ENCODE measurements around the gene CCDC57. TPM values are rescaled to one million over a fixed set of nuclear protein-coding genes. Genes with fewer than 3 reads are reported as not detected.

The CCDC57 gene
- total and polyA plus RNA-seq, 10 donors, result 28.8 to 164 (median 51.9) TPM

DNA sequence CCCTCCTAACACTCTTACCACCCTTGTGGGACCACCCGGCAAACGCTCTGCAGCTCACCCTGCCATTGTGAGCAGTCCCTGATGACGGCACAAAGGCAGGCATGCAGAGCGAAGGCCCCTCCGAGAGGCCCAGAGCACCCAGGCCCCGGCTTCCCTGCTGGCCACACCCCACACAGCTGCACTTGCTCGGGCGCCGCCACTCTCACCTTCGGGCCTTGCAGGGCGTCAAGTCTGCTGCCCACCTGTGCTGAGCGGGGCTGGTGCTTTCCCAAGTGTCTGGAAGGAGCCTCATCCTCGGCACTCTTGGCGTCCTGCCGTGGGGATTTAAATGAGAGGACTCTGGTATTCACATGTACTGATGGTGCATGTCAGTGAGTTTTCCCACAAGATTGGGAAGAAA is 84.4 kb downstream of the CCDC57 start:
- 87 to 100% (median 89%) methylated on average over 3 to 15 of the region's 15 CpGs for WGBS, 5 donors
- intact Hi-C loops (cut with DNase I; ENCODE audit: low total_unique reads), result no loop called here
- peaks cover 0 to 11% (median 0%) of the 10 kb centered on the region in 6 donors for H3K4me1 ChIP-seq

GRCh38 chr17:82127704-82128103 is 84.9 kb downstream of the CCDC57 start:
- H3K27ac ChIP-seq, result peak overlapping the region in 4 of 8 donors; percentile 41 to 85 (median 76)
- no peaks in the 10 kb centered on the region for H3K27me3 ChIP-seq (replicated peaks in 1 of 7)
- 84 to 100% (median 90%) methylated on average over 4 to 9 of the region's 9 CpGs for WGBS, 5 donors
- H3K4me3 ChIP-seq, result no peak overlapping the region
- H3K36me3 ChIP-seq, result peaks cover 0 to 24% (median 0%) of the 10 kb centered on the region in 6 donors
- intact Hi-C loops (cut with DNase I; ENCODE audit: low total_unique reads), result no loop called here
- TF ChIP-seq POLR2AphosphoS5 (IDR thresholded peaks at IDR 0.05) (no peak), POLR2A (IDR thresholded peaks at IDR 0.05) (no peak)
- TF ChIP-seq, protein P1, sequence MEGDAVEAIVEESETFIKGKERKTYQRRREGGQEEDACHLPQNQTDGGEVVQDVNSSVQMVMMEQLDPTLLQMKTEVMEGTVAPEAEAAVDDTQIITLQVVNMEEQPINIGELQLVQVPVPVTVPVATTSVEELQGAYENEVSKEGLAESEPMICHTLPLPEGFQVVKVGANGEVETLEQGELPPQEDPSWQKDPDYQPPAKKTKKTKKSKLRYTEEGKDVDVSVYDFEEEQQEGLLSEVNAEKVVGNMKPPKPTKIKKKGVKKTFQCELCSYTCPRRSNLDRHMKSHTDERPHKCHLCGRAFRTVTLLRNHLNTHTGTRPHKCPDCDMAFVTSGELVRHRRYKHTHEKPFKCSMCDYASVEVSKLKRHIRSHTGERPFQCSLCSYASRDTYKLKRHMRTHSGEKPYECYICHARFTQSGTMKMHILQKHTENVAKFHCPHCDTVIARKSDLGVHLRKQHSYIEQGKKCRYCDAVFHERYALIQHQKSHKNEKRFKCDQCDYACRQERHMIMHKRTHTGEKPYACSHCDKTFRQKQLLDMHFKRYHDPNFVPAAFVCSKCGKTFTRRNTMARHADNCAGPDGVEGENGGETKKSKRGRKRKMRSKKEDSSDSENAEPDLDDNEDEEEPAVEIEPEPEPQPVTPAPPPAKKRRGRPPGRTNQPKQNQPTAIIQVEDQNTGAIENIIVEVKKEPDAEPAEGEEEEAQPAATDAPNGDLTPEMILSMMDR (IDR thresholded peaks at IDR 0.05 in 8 of 11, conservative IDR thresholded peaks at IDR 0.05 in 3 of 11), result no peak
- DNase-seq, result no peak
- peaks cover 0 to 11% (median 0%) of the 10 kb centered on the region in 6 donors for H3K4me1 ChIP-seq
- no peaks in the 10 kb centered on the region for H3K9me3 ChIP-seq

More for the DNA sequence above, 84.4 kb downstream of the CCDC57 start:
- DNase-seq, result no peak
- H3K27ac ChIP-seq, result peak overlapping the region in 2 of 8 donors; percentile 78 to 85
- no peaks in the 10 kb centered on the region for H3K9me3 ChIP-seq
- no peaks in the 10 kb centered on the region for H3K27me3 ChIP-seq (replicated peaks in 1 of 7)
- H3K36me3 ChIP-seq, result peaks cover 0 to 23% (median 0%) of the 10 kb centered on the region in 6 donors
- H3K4me3 ChIP-seq, result no peak overlapping the region
- TF ChIP-seq POLR2AphosphoS5 (IDR thresholded peaks at IDR 0.05) (no peak), POLR2A (IDR thresholded peaks at IDR 0.05) (no peak)
- TF ChIP-seq, protein P1 (IDR thresholded peaks at IDR 0.05 in 8 of 11, conservative IDR thresholded peaks at IDR 0.05 in 3 of 11), result no peak

- no peak for DNase-seq
- WGBS, 5 donors, result 76 to 85% (median 81%) methylated on average over 10 to 11 of the region's 11 CpGs; no CpG with 5 or more reads in 1 of the 5 donors
- no peak overlapping the region for H3K4me3 ChIP-seq
- no peak for TF ChIP-seq POLR2AphosphoS5 (IDR thresholded peaks at IDR 0.05)
- TF ChIP-seq, protein P1 (IDR thresholded peaks at IDR 0.05 in 8 of 11, conservative IDR thresholded peaks at IDR 0.05 in 3 of 11), result no peak
- intact Hi-C loops (cut with DNase I; ENCODE audit: low total_unique reads), result no loop called here
- H3K9me3 ChIP-seq, result no peaks in the 10 kb centered on the region
- H3K27me3 ChIP-seq (replicated peaks in 1 of 7), result no peaks in the 10 kb centered on the region
- H3K4me1 ChIP-seq, result peaks cover 0 to 11% (median 0%) of the 10 kb centered on the region in 6 donors
- peak overlapping the region in 5 of 8 donors; percentile 41 to 85 (median 74) for H3K27ac ChIP-seq
- peaks cover 0 to 28% (median 0%) of the 10 kb centered on the region in 6 donors for H3K36me3 ChIP-seq
These were observed 85.4 kb downstream of the CCDC57 start for GRCh38 chr17:82127315-82127595.

- Histone ChIP-seq H3K27me3 (replicated peaks in 1 of 7) (no peaks in the 10 kb centered on the region), H3K4me1 (peaks cover 0 to 11% (median 0%) of the 10 kb centered on the region in 6 donors), H3K9me3 (no peaks in the 10 kb centered on the region), H3K36me3 (peaks cover 0 to 33% (median 0%) of the 10 kb centered on the region in 6 donors), H3K27ac (peak overlapping the region; percentile 38 to 85 (median 73)), H3K4me3 (peak overlapping the region in 1 of 8 donors; percentile 29)
- no peak for DNase-seq
- TF ChIP-seq POLR2A (IDR thresholded peaks at IDR 0.05) (no peak), POLR2AphosphoS5 (IDR thresholded peaks at IDR 0.05) (peak; percentile 64 to 69 (median 66))
- 62 to 76% (median 74%) methylated on average over 23 to 35 of the region's 35 CpGs for WGBS, 5 donors
- intact Hi-C loops (cut with DNase I; ENCODE audit: low total_unique reads), result no loop called here
These were observed 85.9 kb downstream of the CCDC57 start for GRCh38 chr17:82126556-82127314.
